Trophoblast cell (in vitro differentiated cells and primary cell): ENCODE measurements around the gene COL16A1.

Experiments used
- DNase-seq, 2 donors: peaks; one replicate each; pipeline ENCODE4 v3.0.0-alpha.2; 2016
- H2AFZ ChIP-seq: 2 replicates; pipeline ENCODE4 v1.6.1; 2013; ENCODE audit warnings: low read length, moderate library complexity, mild to moderate bottlenecking; ENCODE audit not compliant: insufficient read depth, poor library complexity
- H2AK5ac ChIP-seq: 2 replicates; pipeline ENCODE4 v1.6.1; 2013; ENCODE audit warnings: mild to moderate bottlenecking, low read length
- H2BK120ac ChIP-seq: 2 replicates; pipeline ENCODE4 v1.6.1; 2013; ENCODE audit warnings: low read length, mild to moderate bottlenecking, moderate library complexity; ENCODE audit not compliant: insufficient read depth, poor library complexity
- H2BK12ac ChIP-seq: 2 replicates; pipeline ENCODE4 v1.6.1; 2013; ENCODE audit warnings: mild to moderate bottlenecking, low read length, moderate library complexity
- H2BK5ac ChIP-seq: 2 replicates; pipeline ENCODE4 v1.6.1; 2013; ENCODE audit warnings: low read length, low read depth, moderate library complexity, mild to moderate bottlenecking; ENCODE audit not compliant: poor library complexity
- H3K14ac ChIP-seq: 2 replicates; pipeline ENCODE4 v1.6.1; 2013; ENCODE audit warnings: mild to moderate bottlenecking, low read length
- H3K18ac ChIP-seq: 2 replicates; pipeline ENCODE4 v1.6.1; 2013; ENCODE audit warnings: mild to moderate bottlenecking, low read length
- H3K23ac ChIP-seq: 2 replicates; pipeline ENCODE4 v1.6.1; 2013; ENCODE audit warnings: low read length
- H3K27ac ChIP-seq: 2 replicates; pipeline ENCODE4 v1.5.1; 2013; ENCODE audit warnings: low read depth, mild to moderate bottlenecking, inconsistent platforms, low read length, moderate library complexity
- H3K27me3 ChIP-seq: 2 replicates; pipeline ENCODE4 v1.6.1; 2013; ENCODE audit warnings: inconsistent platforms, mild to moderate bottlenecking, low read length, moderate library complexity; ENCODE audit not compliant: insufficient read depth
- H3K36me3 ChIP-seq, 2 experiments: 1 replicate in 1 of 2; 2 replicates in 1 of 2; pipeline ENCODE4 v1.6.1; 2013; ENCODE audit warnings: low read length in 2 of 2, mild to moderate bottlenecking in 2 of 2, moderate library complexity in 1 of 2; ENCODE audit not compliant: insufficient read depth in 2 of 2, control insufficient read depth in 1 of 2
- H3K4ac ChIP-seq: 2 replicates; pipeline ENCODE4 v1.6.1; 2013; ENCODE audit warnings: low read depth, mild to moderate bottlenecking, low read length, moderate library complexity
- H3K4me1 ChIP-seq, 2 experiments: 1 replicate in 1 of 2; 2 replicates in 1 of 2; pipeline ENCODE4 v1.6.1; 2013; ENCODE audit warnings: low read length in 2 of 2, mild to moderate bottlenecking in 2 of 2, moderate library complexity in 1 of 2; ENCODE audit not compliant: insufficient read depth in 2 of 2, control insufficient read depth in 1 of 2
- H3K4me2 ChIP-seq: 2 replicates; pipeline ENCODE4 v1.6.1; 2013; ENCODE audit warnings: inconsistent platforms, mild to moderate bottlenecking, low read length, moderate library complexity
- H3K4me3 ChIP-seq: 2 replicates; pipeline ENCODE4 v1.5.1; 2013; ENCODE audit warnings: mild to moderate bottlenecking, low read depth, low read length, inconsistent platforms
- H3K79me1 ChIP-seq: one replicate; pipeline ENCODE4 v1.6.1; 2013; ENCODE audit warnings: low read length
- H3K79me2 ChIP-seq: 2 replicates; pipeline ENCODE4 v1.6.1; 2013; ENCODE audit warnings: low read length, mild to moderate bottlenecking; ENCODE audit not compliant: control insufficient read depth, insufficient read depth, poor library complexity
- H3K9ac ChIP-seq: 2 replicates; pipeline ENCODE4 v1.6.1; 2013; ENCODE audit warnings: mild to moderate bottlenecking, low read length
- H3K9me3 ChIP-seq: 2 replicates; pipeline ENCODE4 v1.6.1; 2013; ENCODE audit warnings: low read depth, mild to moderate bottlenecking, control low read depth, inconsistent platforms, low read length; ENCODE audit not compliant: insufficient read depth
- H4K12ac ChIP-seq: 2 replicates; pipeline ENCODE4 v1.6.1; 2013; ENCODE audit warnings: low read depth, mild to moderate bottlenecking, low read length, moderate library complexity
- H4K8ac ChIP-seq: 2 replicates; pipeline ENCODE4 v1.6.1; 2013; ENCODE audit warnings: low read depth, mild to moderate bottlenecking, low read length, moderate library complexity
- H4K91ac ChIP-seq: one replicate; pipeline ENCODE4 v1.6.1; 2013; ENCODE audit warnings: low read depth, mild to moderate bottlenecking, low read length, moderate library complexity
- WGBS: extraction: QIAGEN DNeasy Blood & Tissue Kit; methylation state at CpG from one replicate; pipeline ENCODE4 v1.1.7; 2013; ENCODE audit warnings: missing lambda C conversion rate; ENCODE audit not compliant: insufficient read length, insufficient coverage; ENCODE audit errors: extremely low coverage; 5-methylcytosine and 5-hydroxymethylcytosine counted together

Gene COL16A1

GRCh38 chr1:31639543-31639942, 64.3 kb downstream of the COL16A1 start:
- H2BK12ac ChIP-seq, result peak overlapping the region; percentile 30
- DNase-seq, result peak; percentile 35 to 72
- H3K79me2 ChIP-seq, result peaks cover 14% of the 10 kb centered on the region
- no peak overlapping the region for H3K9ac ChIP-seq
- no peak overlapping the region for H3K4me2 ChIP-seq
- H4K91ac ChIP-seq, result peak overlapping the region; percentile 91
- H3K27ac ChIP-seq, result peak overlapping the region; percentile 61
- H3K4me3 ChIP-seq, result no peak overlapping the region
- H3K9me3 ChIP-seq, result no peaks in the 10 kb centered on the region
- no peak overlapping the region for H4K12ac ChIP-seq
- peaks cover 27 to 60% of the 10 kb centered on the region in 2 experiments for H3K4me1 ChIP-seq
- H3K79me1 ChIP-seq, result peaks cover 49% of the 10 kb centered on the region
- H3K36me3 ChIP-seq, result peaks cover 0 to 7% of the 10 kb centered on the region in 2 experiments
- peak overlapping the region; percentile 74 for H2BK5ac ChIP-seq
- H3K14ac ChIP-seq, result peak overlapping the region; percentile 45
- WGBS, result no CpG with 5 or more reads among the region's 5 CpGs
- H4K8ac ChIP-seq, result no peak overlapping the region
- H2AFZ ChIP-seq, result no peak overlapping the region
- H2BK120ac ChIP-seq, result no peak overlapping the region
- H2AK5ac ChIP-seq, result no peak overlapping the region
- H3K18ac ChIP-seq, result peak overlapping the region; percentile 52
- peak overlapping the region; percentile 76 for H3K4ac ChIP-seq
- no peaks in the 10 kb centered on the region for H3K27me3 ChIP-seq
- H3K23ac ChIP-seq, result no peak overlapping the region

GRCh38 chr1:31637915-31638673, 65.7 kb downstream of the COL16A1 start:
- no peak for DNase-seq
- H3K23ac ChIP-seq, result no peak overlapping the region
- no peak overlapping the region for H4K8ac ChIP-seq
- H3K4me2 ChIP-seq, result no peak overlapping the region
- H3K36me3 ChIP-seq, result peaks cover 0 to 7% of the 10 kb centered on the region in 2 experiments
- no peak overlapping the region for H2BK120ac ChIP-seq
- no peak overlapping the region for H2BK12ac ChIP-seq
- H3K9me3 ChIP-seq, result no peaks in the 10 kb centered on the region
- H3K4me3 ChIP-seq, result no peak overlapping the region
- H2AFZ ChIP-seq, result no peak overlapping the region
- no peak overlapping the region for H3K9ac ChIP-seq
- H3K79me2 ChIP-seq, result peaks cover 3% of the 10 kb centered on the region
- no peak overlapping the region for H3K14ac ChIP-seq
- peak overlapping the region; percentile 11 for H3K18ac ChIP-seq
- H3K79me1 ChIP-seq, result peaks cover 39% of the 10 kb centered on the region
- no peak overlapping the region for H2AK5ac ChIP-seq
- H3K4me1 ChIP-seq, result peaks cover 25 to 56% of the 10 kb centered on the region in 2 experiments
- no peak overlapping the region for H2BK5ac ChIP-seq
- peak overlapping the region; percentile 37 for H4K91ac ChIP-seq
- H4K12ac ChIP-seq, result no peak overlapping the region
- WGBS, result no CpG with 5 or more reads among the region's 5 CpGs
- peak overlapping the region; percentile 42 for H3K4ac ChIP-seq
- H3K27me3 ChIP-seq, result no peaks in the 10 kb centered on the region
- H3K27ac ChIP-seq, result no peak overlapping the region

- peak overlapping the region; percentile 28 for H4K8ac ChIP-seq
- peak overlapping the region; percentile 35 for H3K4ac ChIP-seq
- H3K4me1 ChIP-seq, result peaks cover 28 to 52% of the 10 kb centered on the region in 2 experiments
- H3K4me2 ChIP-seq, result no peak overlapping the region
- peaks cover 27 to 37% of the 10 kb centered on the region in 2 experiments for H3K36me3 ChIP-seq
- H3K4me3 ChIP-seq, result no peak overlapping the region
- H2BK12ac ChIP-seq, result peak overlapping the region; percentile 62
- H3K27ac ChIP-seq, result no peak overlapping the region
- H4K91ac ChIP-seq, result peak overlapping the region; percentile 59
- peak in 1 of 2 donors; percentile 56 for DNase-seq
- no peak overlapping the region for H3K23ac ChIP-seq
- H3K18ac ChIP-seq, result peak overlapping the region; percentile 56
- H3K9me3 ChIP-seq, result no peaks in the 10 kb centered on the region
- H2AFZ ChIP-seq, result no peak overlapping the region
- peak overlapping the region; percentile 25 for H3K14ac ChIP-seq
- no CpG with 5 or more reads among the region's 4 CpGs for WGBS
- H3K79me2 ChIP-seq, result peaks cover 4% of the 10 kb centered on the region
- peak overlapping the region; percentile 28 for H2AK5ac ChIP-seq
- no peaks in the 10 kb centered on the region for H3K27me3 ChIP-seq
- peaks cover 36% of the 10 kb centered on the region for H3K79me1 ChIP-seq
- no peak overlapping the region for H2BK120ac ChIP-seq
- H4K12ac ChIP-seq, result no peak overlapping the region
- H3K9ac ChIP-seq, result no peak overlapping the region
- H2BK5ac ChIP-seq, result peak overlapping the region; percentile 18
These were observed 70.7 kb downstream of the COL16A1 start for GRCh38 chr1:31633117-31633516.

GRCh38 chr1:31632649-31633048, 71.2 kb downstream of the COL16A1 start:
- H3K18ac ChIP-seq, result peak overlapping the region; percentile 56
- H3K27ac ChIP-seq, result no peak overlapping the region
- no peaks in the 10 kb centered on the region for H3K9me3 ChIP-seq
- peak overlapping the region; percentile 62 for H2BK12ac ChIP-seq
- H3K23ac ChIP-seq, result no peak overlapping the region
- H2BK5ac ChIP-seq, result peak overlapping the region; percentile 18
- H2BK120ac ChIP-seq, result no peak overlapping the region
- no peak overlapping the region for H3K4me2 ChIP-seq
- H3K4me3 ChIP-seq, result no peak overlapping the region
- no peak for DNase-seq
- peak overlapping the region; percentile 28 for H4K8ac ChIP-seq
- peak overlapping the region; percentile 23 for H3K14ac ChIP-seq
- H2AFZ ChIP-seq, result no peak overlapping the region
- no peaks in the 10 kb centered on the region for H3K27me3 ChIP-seq
- no peak overlapping the region for H3K9ac ChIP-seq
- peaks cover 33 to 56% of the 10 kb centered on the region in 2 experiments for H3K4me1 ChIP-seq
- H3K4ac ChIP-seq, result peak overlapping the region; percentile 35
- H3K36me3 ChIP-seq, result peaks cover 31 to 40% of the 10 kb centered on the region in 2 experiments
- WGBS, result no CpG with 5 or more reads among the region's 3 CpGs
- peak overlapping the region; percentile 61 for H4K91ac ChIP-seq
- H3K79me1 ChIP-seq, result peaks cover 40% of the 10 kb centered on the region
- peaks cover 7% of the 10 kb centered on the region for H3K79me2 ChIP-seq
- peak overlapping the region; percentile 77 for H2AK5ac ChIP-seq
- H4K12ac ChIP-seq, result no peak overlapping the region
